Thyroid gland (tissue), 4 donors: ENCODE measurements around the gene HILPDA. TPM values are rescaled to one million over a fixed set of nuclear protein-coding genes. Genes with fewer than 3 reads are reported as not detected.
"Not testable (repeated sequence)": the region's sequence is repeated elsewhere in the genome, so short reads cannot be mapped to it uniquely, and the experiment has no call there.

Source experiments
- DNase-seq, 2 donors: peaks; one replicate each; pipeline ENCODE4 v3.0.0-alpha.2; 2019
- H3K27ac ChIP-seq, 3 donors: fragments of 200-600 bp; sonication (generic); 1 replicate in 2 of 3; 2 replicates in 1 of 3; pipeline ENCODE4 v1.5.1; 2016 to 2019; ENCODE audit warnings: mild to moderate bottlenecking in 1 of 3, moderate library complexity in 1 of 3
- H3K27me3 ChIP-seq: fragments of 200-600 bp; sonication (generic); one replicate; pipeline ENCODE4 v1.5.1; 2019
- H3K36me3 ChIP-seq, 2 donors: fragments of 200-600 bp; sonication (generic); one replicate each; pipeline ENCODE4 v1.5.1; 2016 to 2019
- H3K4me1 ChIP-seq, 2 donors: fragments of 200-600 bp; sonication (generic); one replicate each; pipeline ENCODE4 v1.5.1; 2017 to 2019
- H3K4me3 ChIP-seq, 3 donors: fragments of 200-600 bp; sonication (generic); replicated peaks in 1 of 3; 1 replicate in 2 of 3; 2 replicates in 1 of 3; pipeline ENCODE4 v1.5.1; 2016; ENCODE audit warnings: mild to moderate bottlenecking in 1 of 3
- H3K9me3 ChIP-seq: fragments of 200-600 bp; sonication (generic); one replicate; pipeline ENCODE4 v1.5.1; 2017
- CTCF ChIP-seq, 6 experiments: fragments of 200-600 bp in 3 of 6; fragments of 450-650 bp in 3 of 6; sonication (generic) in 3 of 6; IDR thresholded peaks; one replicate each; pipeline ENCODE4 v1.5.1; 2016 to 2019; ENCODE audit warnings: antibody characterized with exemption in 6 of 6, mild to moderate bottlenecking in 2 of 6, inconsistent platforms in 1 of 6, moderate library complexity in 1 of 6
- POLR2A ChIP-seq, 2 donors: fragments of 450-650 bp; IDR thresholded peaks; one replicate each; pipeline ENCODE4 v1.6.1; 2017; ENCODE audit warnings: antibody characterized with exemption in 2 of 2, mild to moderate bottlenecking in 2 of 2, moderate library complexity in 1 of 2
- WGBS, 2 donors: methylation state at CpG; one replicate each; pipeline ENCODE4 v1.1.5; 2017; 5-methylcytosine and 5-hydroxymethylcytosine counted together
- intact Hi-C: fragments of 100-400 bp; cut with DNase I; formaldehyde crosslinking; loops from one replicate; pipeline ENCODE4 v1.15.1; 2023
- total RNA-seq, 4 donors: library from RNA; depleted of rRNA; stranded (reverse); fragments of >200 nt; gene quantifications; one replicate each; pipeline ENCODE4 v1.2.3, GENCODE V29; 2016

The HILPDA gene
- total RNA-seq, 4 donors from 2014 or later = 5.4 to 21.2 (median 11.3) TPM

- peak; percentile 65 to 67 for DNase-seq
- 37 to 46% methylated on average over 5 of the region's 5 CpGs for WGBS, 2 donors
- H3K27me3 ChIP-seq = no peaks in the 10 kb centered on the region
- intact Hi-C loops = loop anchor here (2.0 kb wide), 1 partner anchor 33 kb away; no protein-coding TSS in a partner anchor
- peaks cover 21 to 26% of the 10 kb centered on the region in 2 donors for H3K4me1 ChIP-seq
- no peak overlapping the region for H3K27ac ChIP-seq
- no peak overlapping the region for H3K4me3 ChIP-seq
- no peak for TF ChIP-seq POLR2A (IDR thresholded peaks at IDR 0.05)
- peak; percentile 49 to 83 (median 75) for TF ChIP-seq CTCF (IDR thresholded peaks at IDR 0.05)
- no peaks in the 10 kb centered on the region for H3K36me3 ChIP-seq
- H3K9me3 ChIP-seq = no peaks in the 10 kb centered on the region
Measured at GRCh38 chr7:128459394-128459878, 3.8 kb downstream of the HILPDA start.

- H3K36me3 ChIP-seq = no peaks in the 10 kb centered on the region
- WGBS, 2 donors = 69 to 75% methylated on average over 5 of the region's 5 CpGs
- H3K27me3 ChIP-seq = no peaks in the 10 kb centered on the region
- TF ChIP-seq POLR2A (IDR thresholded peaks at IDR 0.05) (no peak), CTCF (IDR thresholded peaks at IDR 0.05) (no peak)
- H3K4me1 ChIP-seq = peaks cover 0 to 6% of the 10 kb centered on the region in 2 donors
- intact Hi-C loops = no loop called here
- no peak for DNase-seq
- H3K27ac ChIP-seq = no peak overlapping the region
- no peak overlapping the region for H3K4me3 ChIP-seq
- H3K9me3 ChIP-seq = no peaks in the 10 kb centered on the region
Measured at GRCh38 chr7:128462460-128462859, 6.8 kb downstream of the HILPDA start.

- H3K4me3 ChIP-seq, H3K27me3 ChIP-seq, DNase-seq, H3K36me3 ChIP-seq, H3K27ac ChIP-seq, intact Hi-C loops, H3K9me3 ChIP-seq, H3K4me1 ChIP-seq: not testable (repeated sequence)
- WGBS, 2 donors = 92 to 100% methylated on average over 5 to 10 of the region's 30 CpGs
Measured at GRCh38 chr7:128463345-128463744, 7.7 kb downstream of the HILPDA start.

- H3K4me1 ChIP-seq, intact Hi-C loops, H3K27me3 ChIP-seq, H3K36me3 ChIP-seq, H3K4me3 ChIP-seq, H3K9me3 ChIP-seq, DNase-seq, H3K27ac ChIP-seq: not testable (repeated sequence)
- 85 to 89% methylated on average over 8 of the region's 8 CpGs for WGBS, 2 donors
Measured at GRCh38 chr7:128463933-128464332, 8.3 kb downstream of the HILPDA start.

- H3K9me3 ChIP-seq, intact Hi-C loops, H3K27ac ChIP-seq, H3K4me1 ChIP-seq, DNase-seq, H3K4me3 ChIP-seq, H3K27me3 ChIP-seq, H3K36me3 ChIP-seq: not testable (repeated sequence)
Measured at GRCh38 chr7:128466871-128467270, 11.2 kb downstream of the HILPDA start.

- intact Hi-C loops = loop anchor here (10.0 kb wide), 2 partner anchors 58 to 408 kb away; no protein-coding TSS in a partner anchor
- Histone ChIP-seq H3K4me1 (peaks cover 8 to 12% of the 10 kb centered on the region in 2 donors), H3K4me3 (peak within 1 kb of the TSS; percentile 39 to 84 (median 52)), H3K27ac (peak within 1 kb of the TSS; percentile 36 to 77 (median 47))
- H3K9me3 ChIP-seq, H3K36me3 ChIP-seq, H3K27me3 ChIP-seq: not testable (repeated sequence)
- TF ChIP-seq POLR2A (IDR thresholded peaks at IDR 0.05) = peak in 1 of 2 donors; percentile 86
- TF ChIP-seq CTCF (IDR thresholded peaks at IDR 0.05) = peak in 5 of 6 experiments; percentile 36 to 47 (median 41)
- 0 to 1% methylated on average over 32 to 50 of the region's 62 CpGs for WGBS, 2 donors
- DNase-seq = peak; percentile 94
Measured at GRCh38 chr7:128476402-128477335, 21.0 kb downstream of the HILPDA start, which contains the start of gene METTL2B. Gene METTL2B (plus strand): TSS chr7:128476748. CDS start chr7:128476766, 18 bp downstream.

- Histone ChIP-seq H3K27ac (peak overlapping the region in 2 of 3 donors; percentile 47 to 77), H3K4me1 (peaks cover 8 to 12% of the 10 kb centered on the region in 2 donors), H3K4me3 (peak overlapping the region; percentile 39 to 84 (median 52))
- WGBS, 2 donors = 1 to 3% methylated on average over 4 of the region's 4 CpGs
- H3K36me3 ChIP-seq, DNase-seq, H3K9me3 ChIP-seq, H3K27me3 ChIP-seq: not testable (repeated sequence)
- intact Hi-C loops = loop anchor here (10.0 kb wide), 2 partner anchors 57 to 407 kb away; no protein-coding TSS in a partner anchor
Measured at GRCh38 chr7:128477336-128477690, 21.6 kb downstream of the HILPDA start.

GRCh38 chr7:128479082-128479481, 23.4 kb downstream of the HILPDA start:
- not testable (repeated sequence) for H3K36me3 ChIP-seq

GRCh38 chr7:128488134-128488533, 32.5 kb downstream of the HILPDA start:
- H3K9me3 ChIP-seq, DNase-seq, H3K4me3 ChIP-seq, H3K27ac ChIP-seq, intact Hi-C loops, H3K4me1 ChIP-seq, H3K36me3 ChIP-seq, H3K27me3 ChIP-seq: not testable (repeated sequence)
- 95 to 96% methylated on average over 6 of the region's 6 CpGs for WGBS, 2 donors

More at GRCh38 chr7:128479082-128479481, 23.4 kb downstream of the HILPDA start:
- not testable (repeated sequence) for H3K27me3 ChIP-seq, H3K4me3 ChIP-seq, DNase-seq, H3K9me3 ChIP-seq, H3K27ac ChIP-seq
- peaks cover 8 to 12% of the 10 kb centered on the region in 2 donors for H3K4me1 ChIP-seq
- intact Hi-C loops = loop anchor here (10.0 kb wide), 2 partner anchors 56 to 406 kb away; no protein-coding TSS in a partner anchor
- 89 to 92% methylated on average over 4 of the region's 4 CpGs for WGBS, 2 donors
